Astrocyte (in vitro differentiated cells and primary cell): ENCODE data around the gene FOXO6.

Experiments
- EZH2 ChIP-seq: IDR thresholded peaks from 2 replicates; pipeline ENCODE4 v1.6.1; 2012; ENCODE audit warnings: mild to moderate bottlenecking, low read length, inconsistent platforms; ENCODE audit not compliant: insufficient read depth
- TF ChIP-seq, protein P1 (sequence below): IDR thresholded peaks from 2 replicates; pipeline ENCODE4 v1.5.1; 2011; ENCODE audit warnings: low read depth, mild to moderate bottlenecking, inconsistent platforms, low read length, moderate library complexity; ENCODE audit not compliant: insufficient read depth

DNA sequence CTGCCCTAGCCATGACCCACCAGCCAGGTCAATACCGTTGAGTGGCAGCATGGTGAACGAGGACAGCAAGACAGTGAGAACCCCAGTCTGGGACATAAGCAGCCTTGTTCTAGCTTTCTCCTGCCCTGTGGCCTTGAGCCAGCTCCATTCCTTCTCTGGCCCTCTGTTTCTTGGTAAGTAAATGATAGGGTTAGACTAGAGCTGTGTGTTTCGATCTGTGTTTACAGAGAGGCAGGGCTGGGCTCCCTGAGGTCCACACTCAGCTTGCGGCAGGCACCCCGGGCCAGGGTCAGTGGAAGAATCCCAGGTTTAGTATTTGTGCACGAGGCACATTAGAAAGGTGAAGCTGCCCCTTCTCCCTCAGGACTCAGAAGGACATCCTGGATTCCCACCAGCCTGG lies 27.3 kb downstream of the FOXO6 start:
- TF ChIP-seq, protein P1, sequence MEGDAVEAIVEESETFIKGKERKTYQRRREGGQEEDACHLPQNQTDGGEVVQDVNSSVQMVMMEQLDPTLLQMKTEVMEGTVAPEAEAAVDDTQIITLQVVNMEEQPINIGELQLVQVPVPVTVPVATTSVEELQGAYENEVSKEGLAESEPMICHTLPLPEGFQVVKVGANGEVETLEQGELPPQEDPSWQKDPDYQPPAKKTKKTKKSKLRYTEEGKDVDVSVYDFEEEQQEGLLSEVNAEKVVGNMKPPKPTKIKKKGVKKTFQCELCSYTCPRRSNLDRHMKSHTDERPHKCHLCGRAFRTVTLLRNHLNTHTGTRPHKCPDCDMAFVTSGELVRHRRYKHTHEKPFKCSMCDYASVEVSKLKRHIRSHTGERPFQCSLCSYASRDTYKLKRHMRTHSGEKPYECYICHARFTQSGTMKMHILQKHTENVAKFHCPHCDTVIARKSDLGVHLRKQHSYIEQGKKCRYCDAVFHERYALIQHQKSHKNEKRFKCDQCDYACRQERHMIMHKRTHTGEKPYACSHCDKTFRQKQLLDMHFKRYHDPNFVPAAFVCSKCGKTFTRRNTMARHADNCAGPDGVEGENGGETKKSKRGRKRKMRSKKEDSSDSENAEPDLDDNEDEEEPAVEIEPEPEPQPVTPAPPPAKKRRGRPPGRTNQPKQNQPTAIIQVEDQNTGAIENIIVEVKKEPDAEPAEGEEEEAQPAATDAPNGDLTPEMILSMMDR: no peak
- no peak for TF ChIP-seq EZH2
